Measurements from ENCODE around the gene BCLAF1.
"Not testable (repeated sequence)": the region's sequence is repeated elsewhere in the genome, so short reads cannot be mapped to it uniquely, and the experiment has no call there.

The BCLAF1 gene

GRCh38 chr6:136225496-136225895, 64.2 kb downstream of the BCLAF1 start:
- no peak overlapping the region for H3K4me3 ChIP-seq (ENCODE audit: low read depth, low read length)
- DNase-seq (ENCODE audit: low read depth), result no peak
- no peak for TF ChIP-seq CTCF (IDR thresholded peaks at IDR 0.05; ENCODE audit: control insufficient read depth, extremely low read depth, insufficient read depth)

- H3K4me3 ChIP-seq (ENCODE audit: low read depth, low read length); DNase-seq (ENCODE audit: low read depth): not testable (repeated sequence)
Observed at GRCh38 chr6:136224974-136225373, 64.7 kb downstream of the BCLAF1 start.

- H3K4me3 ChIP-seq (ENCODE audit: low read depth, low read length), result no peak overlapping the region
- no peak for DNase-seq (ENCODE audit: low read depth)
- no peak for TF ChIP-seq CTCF (IDR thresholded peaks at IDR 0.05; ENCODE audit: control insufficient read depth, extremely low read depth, insufficient read depth)
Observed at GRCh38 chr6:136216503-136217401, 72.9 kb downstream of the BCLAF1 start.

- DNase-seq (ENCODE audit: low read depth), result no peak
- no peak for TF ChIP-seq CTCF (IDR thresholded peaks at IDR 0.05; ENCODE audit: control insufficient read depth, extremely low read depth, insufficient read depth)
- H3K4me3 ChIP-seq (ENCODE audit: low read depth, low read length), result no peak overlapping the region
Observed at GRCh38 chr6:136213853-136214252, 75.8 kb downstream of the BCLAF1 start.

GRCh38 chr6:136213012-136213539, 76.6 kb downstream of the BCLAF1 start:
- TF ChIP-seq CTCF (IDR thresholded peaks at IDR 0.05; ENCODE audit: control insufficient read depth, extremely low read depth, insufficient read depth), result no peak
- DNase-seq (ENCODE audit: low read depth), result no peak
- no peak overlapping the region for H3K4me3 ChIP-seq (ENCODE audit: low read depth, low read length)

- TF ChIP-seq CTCF (IDR thresholded peaks at IDR 0.05; ENCODE audit: control insufficient read depth, extremely low read depth, insufficient read depth), result no peak
Observed at GRCh38 chr6:136212608-136213007, 77.0 kb downstream of the BCLAF1 start.

GRCh38 chr6:136210398-136211165, 79.1 kb downstream of the BCLAF1 start:
- no peak for DNase-seq (ENCODE audit: low read depth)
- TF ChIP-seq CTCF (IDR thresholded peaks at IDR 0.05; ENCODE audit: control insufficient read depth, extremely low read depth, insufficient read depth), result no peak
- H3K4me3 ChIP-seq (ENCODE audit: low read depth, low read length), result no peak overlapping the region

More at GRCh38 chr6:136212608-136213007, 77.0 kb downstream of the BCLAF1 start:
- DNase-seq (ENCODE audit: low read depth), result no peak
- no peak overlapping the region for H3K4me3 ChIP-seq (ENCODE audit: low read depth, low read length)

All from LNCaP clone FGC (cell line).